Spleen (tissue), 11 donors: Measurements from ENCODE around the gene VTI1A. TPM values are rescaled to one million over a fixed set of nuclear protein-coding genes. Genes with fewer than 3 reads are reported as not detected.
A peak's percentile ranks its signal among the peaks of the same experiment; 100 is the strongest.

ENCODE experiments used
- DNase-seq: peaks from one replicate; pipeline ENCODE4 v3.0.0-alpha.2; 2020
- H3K27ac ChIP-seq, 8 donors: fragments of 200-600 bp; sonication (generic) in 7 of 8; 1 replicate in 4 of 8; 2 replicates in 4 of 8; pipeline versions ENCODE4 v1.5.0 to v1.8.0; 2016 to 2021; ENCODE audit warnings: inconsistent platforms in 4 of 8, mild to moderate bottlenecking in 4 of 8, moderate library complexity in 1 of 8
- H3K27me3 ChIP-seq, 7 donors: fragments of 200-600 bp; sonication (generic) in 6 of 7; replicated peaks in 1 of 7; 1 replicate in 4 of 7; 2 replicates in 3 of 7; pipeline versions ENCODE4 v1.5.0 to v1.8.0; 2016 to 2021; ENCODE audit warnings: inconsistent platforms in 3 of 7, mild to moderate bottlenecking in 1 of 7
- H3K36me3 ChIP-seq, 6 donors: fragments of 200-600 bp; sonication (generic) in 5 of 6; 1 replicate in 4 of 6; 2 replicates in 2 of 6; pipeline versions ENCODE4 v1.5.0 to v1.8.0; 2016 to 2021; ENCODE audit warnings: inconsistent platforms in 2 of 6
- H3K4me1 ChIP-seq, 6 donors: fragments of 200-600 bp; sonication (generic) in 5 of 6; 1 replicate in 3 of 6; 2 replicates in 3 of 6; pipeline versions ENCODE4 v1.5.0 to v1.8.0; 2016 to 2021; ENCODE audit warnings: inconsistent platforms in 3 of 6
- H3K4me3 ChIP-seq, 8 donors: fragments of 200-600 bp; sonication (generic) in 7 of 8; 1 replicate in 4 of 8; 2 replicates in 4 of 8; pipeline versions ENCODE4 v1.5.0 to v1.8.0; 2016 to 2021; ENCODE audit warnings: inconsistent platforms in 4 of 8, mild to moderate bottlenecking in 4 of 8, moderate library complexity in 2 of 8
- H3K9me3 ChIP-seq, 8 donors: fragments of 200-600 bp; sonication (generic) in 7 of 8; 1 replicate in 4 of 8; 2 replicates in 4 of 8; pipeline versions ENCODE4 v1.5.0 to v1.8.0; 2016 to 2021; ENCODE audit warnings: inconsistent platforms in 4 of 8
- POLR2A ChIP-seq, 3 donors: fragments of 450-650 bp; IDR thresholded peaks; one replicate each; pipeline ENCODE4 v1.5.1; 2017; ENCODE audit warnings: antibody characterized with exemption in 3 of 3, mild to moderate bottlenecking in 1 of 3
- POLR2AphosphoS5 ChIP-seq, 3 donors: sonication (generic); formaldehyde crosslinking; IDR thresholded peaks; one replicate each; pipeline ENCODE4 v1.5.1; 2017; ENCODE audit warnings: antibody characterized with exemption in 3 of 3
- WGBS, 5 donors: extraction: QIAGEN DNeasy Blood & Tissue Kit in 3 of 5; methylation state at CpG; one replicate each; pipeline versions ENCODE4 v1.1.5 to v1.1.7; 2013 to 2018; 5-methylcytosine and 5-hydroxymethylcytosine counted together
- intact Hi-C: fragments of 100-400 bp; cut with DNase I; formaldehyde crosslinking; loops from one replicate; pipeline ENCODE4 v1.15.0; 2023; ENCODE audit warnings: low total_unique reads
- polyA plus RNA-seq, 3 donors: library from polyadenylated mRNA; stranded (reverse); fragments of 200-250 nt; gene quantifications; one replicate each; pipeline ENCODE4 v1.2.1, GENCODE V29; 2013
- total RNA-seq, 7 donors: library from RNA; depleted of rRNA in 3 of 7; stranded (reverse); fragments of >200 nt in 3 of 7; fragmentation: NEBNext Ultra II Directional in 4 of 7; extraction: Animal tissue kit (Norgen Biotek cat#: 25700) in 4 of 7; gene quantifications; one replicate each; pipeline versions ENCODE4 v1.1.0 to v1.2.1, GENCODE V29; 2016 to 2021
- TF ChIP-seq, protein P1 (sequence below), 11 experiments: fragments of 200-600 bp in 7 of 11; fragments of 450-650 bp in 4 of 11; sonication (generic) in 4 of 11; IDR thresholded peaks in 8 of 11; conservative IDR thresholded peaks in 3 of 11; 1 replicate in 7 of 11; 2 replicates in 4 of 11; pipeline versions ENCODE4 v1.4.0 to v1.8.0; 2016 to 2021; ENCODE audit warnings: antibody characterized with exemption in 11 of 11, inconsistent platforms in 4 of 11, mild to moderate bottlenecking in 1 of 11
- donor health status: healthy with polysubstance abuse.
- donor health status: DM: no; HTN: no; CAD: no; lungs with moderate emphysema.
- donor health status: DM: no; HTN: no; CAD: no.
- donor health status: Bipolar disorder and iron deficiency.
- donor health status: healthy.
- donor health status: DM: no; HTN: no; CAD: no.
- donor health status: DM: yes; HTN: yes; CAD: no.

VTI1A gene
- total and polyA plus RNA-seq, 10 donors, result 7.8 to 129 (median 56.2) TPM

- intact Hi-C loops, result no loop called here
- 60 to 79% (median 67%) methylated on average over 7 of the region's 7 CpGs for WGBS, 5 donors
Measured at GRCh38 chr10:112835944-112836451, 389.0 kb downstream of the VTI1A start.

GRCh38 chr10:112838784-112839481 lies 391.9 kb downstream of the VTI1A start:
- no peak for DNase-seq
- Histone ChIP-seq H3K4me3 (no peak overlapping the region), H3K9me3 (peaks cover 0 to 19% (median 5%) of the 10 kb centered on the region in 8 donors), H3K27ac (no peak overlapping the region), H3K27me3 (no peaks in the 10 kb centered on the region), H3K36me3 (no peaks in the 10 kb centered on the region), H3K4me1 (peaks cover 0 to 25% (median 2%) of the 10 kb centered on the region in 6 donors)
- TF ChIP-seq POLR2AphosphoS5 (IDR thresholded peaks at IDR 0.05) (no peak), POLR2A (IDR thresholded peaks at IDR 0.05) (no peak)
- TF ChIP-seq, protein P1, sequence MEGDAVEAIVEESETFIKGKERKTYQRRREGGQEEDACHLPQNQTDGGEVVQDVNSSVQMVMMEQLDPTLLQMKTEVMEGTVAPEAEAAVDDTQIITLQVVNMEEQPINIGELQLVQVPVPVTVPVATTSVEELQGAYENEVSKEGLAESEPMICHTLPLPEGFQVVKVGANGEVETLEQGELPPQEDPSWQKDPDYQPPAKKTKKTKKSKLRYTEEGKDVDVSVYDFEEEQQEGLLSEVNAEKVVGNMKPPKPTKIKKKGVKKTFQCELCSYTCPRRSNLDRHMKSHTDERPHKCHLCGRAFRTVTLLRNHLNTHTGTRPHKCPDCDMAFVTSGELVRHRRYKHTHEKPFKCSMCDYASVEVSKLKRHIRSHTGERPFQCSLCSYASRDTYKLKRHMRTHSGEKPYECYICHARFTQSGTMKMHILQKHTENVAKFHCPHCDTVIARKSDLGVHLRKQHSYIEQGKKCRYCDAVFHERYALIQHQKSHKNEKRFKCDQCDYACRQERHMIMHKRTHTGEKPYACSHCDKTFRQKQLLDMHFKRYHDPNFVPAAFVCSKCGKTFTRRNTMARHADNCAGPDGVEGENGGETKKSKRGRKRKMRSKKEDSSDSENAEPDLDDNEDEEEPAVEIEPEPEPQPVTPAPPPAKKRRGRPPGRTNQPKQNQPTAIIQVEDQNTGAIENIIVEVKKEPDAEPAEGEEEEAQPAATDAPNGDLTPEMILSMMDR (IDR thresholded peaks at IDR 0.05 in 8 of 11, conservative IDR thresholded peaks at IDR 0.05 in 3 of 11), result no peak
- 74 to 85% (median 81%) methylated on average over 13 to 15 of the region's 15 CpGs for WGBS, 5 donors
- intact Hi-C loops, result no loop called here

More at GRCh38 chr10:112835944-112836451, 389.0 kb downstream of the VTI1A start:
- Histone ChIP-seq H3K9me3 (peaks cover 0 to 19% (median 5%) of the 10 kb centered on the region in 8 donors), H3K27me3 (no peaks in the 10 kb centered on the region), H3K36me3 (no peaks in the 10 kb centered on the region), H3K4me3 (no peak overlapping the region), H3K4me1 (peaks cover 0 to 22% (median 2%) of the 10 kb centered on the region in 6 donors), H3K27ac (peak overlapping the region in 4 of 8 donors; percentile 12 to 30 (median 23))
- no peak for TF ChIP-seq POLR2A (IDR thresholded peaks at IDR 0.05)
- TF ChIP-seq POLR2AphosphoS5 (IDR thresholded peaks at IDR 0.05), result peak in 2 of 3 donors; percentile 24 to 44
- TF ChIP-seq, protein P1 (IDR thresholded peaks at IDR 0.05 in 8 of 11, conservative IDR thresholded peaks at IDR 0.05 in 3 of 11), result no peak
- no peak for DNase-seq

DNA sequence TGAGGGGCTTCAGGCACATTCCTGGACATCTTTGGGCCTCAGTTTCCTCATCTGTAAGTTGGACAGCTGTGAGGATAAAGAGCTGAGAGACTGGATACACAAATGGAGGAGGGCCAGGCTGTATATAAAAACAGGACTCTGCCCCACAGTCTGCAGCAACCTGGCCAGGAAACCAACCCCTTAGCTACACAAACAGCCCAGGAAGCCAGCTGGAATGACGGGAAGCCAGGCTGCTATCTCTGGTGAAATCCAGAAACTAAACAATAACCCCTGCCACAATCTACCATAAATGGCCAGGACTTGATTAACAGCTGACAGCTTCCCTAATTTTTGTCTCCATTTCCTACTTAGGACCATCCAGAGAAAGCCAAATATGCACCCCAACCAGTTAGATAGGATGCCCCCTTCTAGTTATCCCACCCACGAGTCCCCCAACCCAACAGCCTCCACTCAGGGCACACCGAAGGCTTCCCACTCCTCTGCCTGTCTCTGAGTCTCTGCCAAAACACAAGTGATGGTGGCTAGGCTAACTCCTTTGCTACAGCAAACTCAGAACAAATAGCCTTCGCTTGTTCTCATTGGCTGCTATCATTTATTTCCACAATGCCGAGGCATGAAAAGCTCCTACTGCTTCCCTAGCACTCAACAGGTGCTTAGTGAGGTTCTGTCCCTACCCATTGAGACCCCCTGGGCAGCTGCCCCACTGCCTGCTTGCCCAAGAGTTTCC lies 393.1 kb downstream of the VTI1A start:
- peaks cover 0 to 22% (median 6%) of the 10 kb centered on the region in 8 donors for H3K9me3 ChIP-seq
- no peak for DNase-seq
- H3K27ac ChIP-seq, result no peak overlapping the region

More for the DNA sequence above, 393.1 kb downstream of the VTI1A start:
- whole genome bisulfite sequencing, 5 donors, result 90 to 95% (median 92%) methylated on average over 5 of the region's 5 CpGs
- Histone ChIP-seq H3K4me1 (peaks cover 0 to 24% (median 0%) of the 10 kb centered on the region in 6 donors), H3K4me3 (no peak overlapping the region), H3K36me3 (no peaks in the 10 kb centered on the region), H3K27me3 (no peaks in the 10 kb centered on the region)
- no peak for TF ChIP-seq POLR2A (IDR thresholded peaks at IDR 0.05)
- TF ChIP-seq, protein P1 (IDR thresholded peaks at IDR 0.05 in 8 of 11, conservative IDR thresholded peaks at IDR 0.05 in 3 of 11), result no peak
- no peak for TF ChIP-seq POLR2AphosphoS5 (IDR thresholded peaks at IDR 0.05)
- intact Hi-C loops, result no loop called here
